Measurements from ENCODE around the gene ZBTB20.

The ZBTB20 gene

GRCh38 chr3:114856835-114857234 lies 290.3 kb downstream of the ZBTB20 start:
- no peak for DNase-seq (ENCODE audit: low read depth)
- TF ChIP-seq CTCF (IDR thresholded peaks at IDR 0.05; ENCODE audit: control insufficient read depth, insufficient read depth, low read depth, low read length, missing control alignments), result no peak
- H3K4me3 ChIP-seq (ENCODE audit: control insufficient read depth, low read depth, low read length), result no peak overlapping the region

GRCh38 chr3:114855839-114856238 lies 291.2 kb downstream of the ZBTB20 start:
- DNase-seq (ENCODE audit: low read depth), result no peak
- no peak overlapping the region for H3K4me3 ChIP-seq (ENCODE audit: control insufficient read depth, low read depth, low read length)
- TF ChIP-seq CTCF (IDR thresholded peaks at IDR 0.05; ENCODE audit: control insufficient read depth, insufficient read depth, low read depth, low read length, missing control alignments), result no peak

- DNase-seq (ENCODE audit: low read depth), result no peak
- no peak for TF ChIP-seq CTCF (IDR thresholded peaks at IDR 0.05; ENCODE audit: control insufficient read depth, insufficient read depth, low read depth, low read length, missing control alignments)
- no peak overlapping the region for H3K4me3 ChIP-seq (ENCODE audit: control insufficient read depth, low read depth, low read length)
Observed at GRCh38 chr3:114852966-114853365, 294.1 kb downstream of the ZBTB20 start.

GRCh38 chr3:114850898-114851297 lies 296.2 kb downstream of the ZBTB20 start:
- no peak overlapping the region for H3K4me3 ChIP-seq (ENCODE audit: control insufficient read depth, low read depth, low read length)
- no peak for DNase-seq (ENCODE audit: low read depth)
- no peak for TF ChIP-seq CTCF (IDR thresholded peaks at IDR 0.05; ENCODE audit: control insufficient read depth, insufficient read depth, low read depth, low read length, missing control alignments)

- DNase-seq (ENCODE audit: low read depth), result no peak
- no peak for TF ChIP-seq CTCF (IDR thresholded peaks at IDR 0.05; ENCODE audit: control insufficient read depth, insufficient read depth, low read depth, low read length, missing control alignments)
- H3K4me3 ChIP-seq (ENCODE audit: control insufficient read depth, low read depth, low read length), result no peak overlapping the region
Observed at GRCh38 chr3:114848643-114849350, 298.3 kb downstream of the ZBTB20 start.

GRCh38 chr3:114848082-114848481 lies 299.0 kb downstream of the ZBTB20 start:
- no peak overlapping the region for H3K4me3 ChIP-seq (ENCODE audit: control insufficient read depth, low read depth, low read length)
- no peak for TF ChIP-seq CTCF (IDR thresholded peaks at IDR 0.05; ENCODE audit: control insufficient read depth, insufficient read depth, low read depth, low read length, missing control alignments)
- no peak for DNase-seq (ENCODE audit: low read depth)
